ENCODE measurements around the gene WEE2. TPM values are rescaled to one million over a fixed set of nuclear protein-coding genes. Genes with fewer than 3 reads are reported as not detected.

WEE2 gene
- total and polyA plus RNA-seq, 2 of the 13 experiments (the other 11 are each of a cell fraction or from before 2014, with no cell fraction given), result not detected

GRCh38 chr7:141738592-141739013 lies 30.4 kb downstream of the WEE2 start:
- H3K9me3 ChIP-seq (ENCODE audit: low read length), result no peaks in the 10 kb centered on the region
- no peaks in the 10 kb centered on the region for H4K20me1 ChIP-seq (ENCODE audit: insufficient read depth, low read length)
- H2AFZ ChIP-seq (ENCODE audit: low read length), result peak overlapping the region; percentile 61
- 0% methylated on average over 6 of the region's 6 CpGs for WGBS (ENCODE audit: low lambda C conversion rate)
- ChIA-PET POLR2A (interaction anchor here (0.8 to 2.1 kb wide), 6 partner anchors 23 to 724 kb away, joined by 3 to 18 read pairs (median 6); partner anchors contain the start of genes AGK, DENND11 and MRPS33), CTCF (ENCODE audit: low intra/inter-chr PET ratio, low total read pairs) (interaction anchor here (2.5 kb wide), 1 partner anchor 84 kb away, joined by 16 read pairs; no protein-coding TSS in a partner anchor)
- DNase-seq (ENCODE audit: low spot score), result no peak
- H3K4me2 ChIP-seq (ENCODE audit: low read depth, low read length), result peak overlapping the region; percentile 85
- peaks cover 10 to 31% of the 10 kb centered on the region in 2 experiments for H3K36me3 ChIP-seq (replicated peaks in 1 of 2; ENCODE audit: control insufficient read depth in 1 of 2, insufficient read depth in 2 of 2, low read length in 2 of 2)
- no peak for FAIRE-seq
- intact Hi-C loops (cut with micrococcal nuclease; ENCODE audit: unreplicated experiment), result loop anchor here (1.0 to 2.0 kb wide), 3 partner anchors 42 to 187 kb away; partner anchors contain the start of gene AGK
- peaks cover 32% of the 10 kb centered on the region for H3K79me2 ChIP-seq (ENCODE audit: insufficient read depth, low read length)
- H3K9ac ChIP-seq (ENCODE audit: insufficient read depth, low read depth, low read length), result peak overlapping the region; percentile 82
- H3K4me1 ChIP-seq (ENCODE audit: insufficient read depth, low read length), result peaks cover 29% of the 10 kb centered on the region
- ATAC-seq, result peak; percentile 82
- TSS peak; percentile 80 for BruUV-seq (replicated peaks)
- H3K27ac ChIP-seq (ENCODE audit: extremely low read length, insufficient read depth, low read length), result peak overlapping the region; percentile 81
- in situ Hi-C loops (cut with HindIII; ENCODE audit: extremely low pct_ligation_motif_present, low pct_unique_long_range_greater_than_20kb), result loop anchor here (10.0 kb wide), 1 partner anchor 84 kb away; no protein-coding TSS in a partner anchor
- H3K4me3 ChIP-seq (replicated peaks in 1 of 3; ENCODE audit: insufficient read depth in 1 of 3, low read depth in 2 of 3, low read length in 3 of 3), result peak overlapping the region; percentile 84 to 93 (median 85)
- H3K27me3 ChIP-seq (ENCODE audit: control insufficient read depth in 1 of 2, insufficient read depth in 2 of 2, low read length in 2 of 2), result no peaks in the 10 kb centered on the region; a peak in 1 of 5 replicates
- TF ChIP-seq SOX13 (IDR thresholded peaks at IDR 0.05) (0 out of 2 replicates have a peak, but pooled peaks have one; percentile 1), SOX13 (CRISPR knock-in tag; conservative IDR thresholded peaks at IDR 0.05 in 1 of 2, IDR thresholded peaks at IDR 0.05 in 1 of 2) (no peak), KDM5A (IDR thresholded peaks at IDR 0.05; ENCODE audit: borderline replicate concordance, low read length) (peak; percentile 52), MYC (CRISPR knock-in tag; IDR thresholded peaks at IDR 0.05; ENCODE audit: borderline replicate concordance) (peak; percentile 3; the same call in 1 of the 2 replicates), GTF3A (CRISPR knock-in tag; conservative IDR thresholded peaks at IDR 0.05) (0 out of 2 replicates have a peak, but pooled peaks have one; percentile 33), ZNF138 (CRISPR knock-in tag; IDR thresholded peaks at IDR 0.05; ENCODE audit: low read depth) (no peak), ATF5 (CRISPR knock-in tag; IDR thresholded peaks at IDR 0.05; ENCODE audit: low read depth) (0 out of 2 replicates have a peak, but pooled peaks have one; percentile 8), BRD4 (CRISPR knock-in tag; IDR thresholded peaks at IDR 0.05) (0 out of 2 replicates have a peak, but pooled peaks have one; percentile 12), ZNF432 (CRISPR knock-in tag; IDR thresholded peaks at IDR 0.05; ENCODE audit: borderline replicate concordance) (no peak), MEIS1 (CRISPR knock-in tag; IDR thresholded peaks at IDR 0.05; ENCODE audit: borderline replicate concordance) (peak; percentile 2; the same call in 1 of the 2 replicates), ZBTB2 (CRISPR knock-in tag; IDR thresholded peaks at IDR 0.05; ENCODE audit: low read depth) (0 out of 2 replicates have a peak, but pooled peaks have one; percentile 1), ZNF746 (CRISPR knock-in tag; IDR thresholded peaks at IDR 0.05) (peak; percentile 19; the same call in 1 of the 2 replicates)
- TF ChIP-seq, protein P1, sequence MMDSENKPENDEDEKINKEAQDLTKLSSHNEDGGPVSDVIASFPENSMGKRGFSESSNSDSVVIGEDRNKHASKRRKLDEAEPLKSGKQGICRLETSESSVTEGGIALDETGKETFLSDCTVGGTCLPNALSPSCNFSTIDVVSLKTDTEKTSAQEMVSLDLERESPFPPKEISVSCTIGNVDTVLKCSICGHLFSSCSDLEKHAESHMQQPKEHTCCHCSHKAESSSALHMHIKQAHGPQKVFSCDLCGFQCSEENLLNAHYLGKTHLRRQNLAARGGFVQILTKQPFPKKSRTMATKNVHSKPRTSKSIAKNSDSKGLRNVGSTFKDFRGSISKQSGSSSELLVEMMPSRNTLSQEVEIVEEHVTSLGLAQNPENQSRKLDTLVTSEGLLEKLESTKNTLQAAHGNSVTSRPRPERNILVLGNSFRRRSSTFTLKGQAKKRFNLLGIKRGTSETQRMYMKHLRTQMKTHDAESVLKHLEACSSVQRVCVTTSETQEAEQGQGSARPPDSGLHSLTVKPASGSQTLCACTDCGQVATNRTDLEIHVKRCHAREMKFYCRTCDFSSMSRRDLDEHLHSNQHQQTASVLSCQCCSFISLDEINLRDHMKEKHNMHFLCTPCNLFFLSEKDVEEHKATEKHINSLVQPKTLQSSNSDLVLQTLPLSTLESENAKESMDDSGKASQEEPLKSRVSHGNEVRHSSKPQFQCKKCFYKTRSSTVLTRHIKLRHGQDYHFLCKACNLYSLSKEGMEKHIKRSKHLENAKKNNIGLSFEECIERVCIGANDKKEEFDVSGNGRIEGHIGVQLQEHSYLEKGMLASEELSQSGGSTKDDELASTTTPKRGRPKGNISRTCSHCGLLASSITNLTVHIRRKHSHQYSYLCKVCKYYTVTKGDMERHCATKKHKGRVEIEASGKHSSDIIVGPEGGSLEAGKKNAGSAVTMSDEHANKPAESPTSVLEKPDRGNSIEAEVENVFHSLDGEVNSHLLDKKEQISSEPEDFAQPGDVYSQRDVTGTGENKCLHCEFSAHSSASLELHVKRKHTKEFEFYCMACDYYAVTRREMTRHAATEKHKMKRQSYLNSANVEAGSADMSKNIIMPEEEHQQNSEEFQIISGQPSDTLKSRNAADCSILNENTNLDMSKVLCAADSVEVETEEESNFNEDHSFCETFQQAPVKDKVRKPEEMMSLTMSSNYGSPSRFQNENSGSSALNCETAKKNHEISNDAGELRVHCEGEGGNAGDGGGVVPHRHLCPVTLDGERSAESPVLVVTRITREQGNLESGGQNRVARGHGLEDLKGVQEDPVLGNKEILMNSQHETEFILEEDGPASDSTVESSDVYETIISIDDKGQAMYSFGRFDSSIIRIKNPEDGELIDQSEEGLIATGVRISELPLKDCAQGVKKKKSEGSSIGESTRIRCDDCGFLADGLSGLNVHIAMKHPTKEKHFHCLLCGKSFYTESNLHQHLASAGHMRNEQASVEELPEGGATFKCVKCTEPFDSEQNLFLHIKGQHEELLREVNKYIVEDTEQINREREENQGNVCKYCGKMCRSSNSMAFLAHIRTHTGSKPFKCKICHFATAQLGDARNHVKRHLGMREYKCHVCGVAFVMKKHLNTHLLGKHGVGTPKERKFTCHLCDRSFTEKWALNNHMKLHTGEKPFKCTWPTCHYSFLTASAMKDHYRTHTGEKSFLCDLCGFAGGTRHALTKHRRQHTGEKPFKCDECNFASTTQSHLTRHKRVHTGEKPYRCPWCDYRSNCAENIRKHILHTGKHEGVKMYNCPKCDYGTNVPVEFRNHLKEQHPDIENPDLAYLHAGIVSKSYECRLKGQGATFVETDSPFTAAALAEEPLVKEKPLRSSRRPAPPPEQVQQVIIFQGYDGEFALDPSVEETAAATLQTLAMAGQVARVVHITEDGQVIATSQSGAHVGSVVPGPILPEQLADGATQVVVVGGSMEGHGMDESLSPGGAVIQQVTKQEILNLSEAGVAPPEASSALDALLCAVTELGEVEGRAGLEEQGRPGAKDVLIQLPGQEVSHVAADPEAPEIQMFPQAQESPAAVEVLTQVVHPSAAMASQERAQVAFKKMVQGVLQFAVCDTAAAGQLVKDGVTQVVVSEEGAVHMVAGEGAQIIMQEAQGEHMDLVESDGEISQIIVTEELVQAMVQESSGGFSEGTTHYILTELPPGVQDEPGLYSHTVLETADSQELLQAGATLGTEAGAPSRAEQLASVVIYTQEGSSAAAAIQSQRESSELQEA (CRISPR knock-in tag; IDR thresholded peaks at IDR 0.05; ENCODE audit: not compliant biosample characterization), result peak; percentile 8
